ENCODE data around the gene NPIPB9.
"Not testable (repeated sequence)": the region's sequence is repeated elsewhere in the genome, so short reads cannot be mapped to it uniquely, and the experiment has no call there.

GRCh38 chr16:28731253-28731652, 20.3 kb upstream of the NPIPB9 start:
- not testable (repeated sequence) for TF ChIP-seq CTCF (IDR thresholded peaks at IDR 0.05; ENCODE audit: low read depth, low read length); POLR2A (IDR thresholded peaks at IDR 0.05; ENCODE audit: extremely low read depth, insufficient read length)
